HAP-1 (cell line): ENCODE measurements around the gene PEAK1.

Source experiments
- DNase-seq, 2 experiments: peaks; one replicate each; pipeline ENCODE4 v3.0.0-alpha.2; 2016 to 2020; ENCODE audit warnings: low spot score in 2 of 2
- H3K27me3 ChIP-seq: fragments of 250-450 bp; sonication (Bioruptor Pico); 2 replicates; pipeline ENCODE4 v1.5.1; 2020; ENCODE audit warnings: low read depth, mild to moderate bottlenecking, moderate library complexity
- H3K36me3 ChIP-seq: fragments of 250-450 bp; sonication (Bioruptor Pico); replicated peaks from 2 replicates; pipeline ENCODE4 v1.5.1; 2020; ENCODE audit warnings: mild to moderate bottlenecking
- H3K4me1 ChIP-seq: fragments of 250-450 bp; sonication (Bioruptor Pico); 2 replicates; pipeline ENCODE4 v1.5.1; 2020; ENCODE audit warnings: mild to moderate bottlenecking
- H3K4me3 ChIP-seq: fragments of 250-450 bp; sonication (Bioruptor Pico); 2 replicates; pipeline ENCODE4 v1.5.1; 2020; ENCODE audit warnings: mild to moderate bottlenecking, moderate library complexity
- H3K9me3 ChIP-seq: fragments of 250-450 bp; sonication (Bioruptor Pico); 2 replicates; pipeline ENCODE4 v1.5.1; 2020; ENCODE audit warnings: mild to moderate bottlenecking, moderate library complexity
- in situ Hi-C: fragments of 300-500 bp; cut with MboI; formaldehyde crosslinking; loops from 3 replicates; pipeline ENCODE4 v1.14.3; 2020; ENCODE audit warnings: low sequenced_read_pairs, inconsistent platforms, mixed read lengths

PEAK1 gene, protein sequence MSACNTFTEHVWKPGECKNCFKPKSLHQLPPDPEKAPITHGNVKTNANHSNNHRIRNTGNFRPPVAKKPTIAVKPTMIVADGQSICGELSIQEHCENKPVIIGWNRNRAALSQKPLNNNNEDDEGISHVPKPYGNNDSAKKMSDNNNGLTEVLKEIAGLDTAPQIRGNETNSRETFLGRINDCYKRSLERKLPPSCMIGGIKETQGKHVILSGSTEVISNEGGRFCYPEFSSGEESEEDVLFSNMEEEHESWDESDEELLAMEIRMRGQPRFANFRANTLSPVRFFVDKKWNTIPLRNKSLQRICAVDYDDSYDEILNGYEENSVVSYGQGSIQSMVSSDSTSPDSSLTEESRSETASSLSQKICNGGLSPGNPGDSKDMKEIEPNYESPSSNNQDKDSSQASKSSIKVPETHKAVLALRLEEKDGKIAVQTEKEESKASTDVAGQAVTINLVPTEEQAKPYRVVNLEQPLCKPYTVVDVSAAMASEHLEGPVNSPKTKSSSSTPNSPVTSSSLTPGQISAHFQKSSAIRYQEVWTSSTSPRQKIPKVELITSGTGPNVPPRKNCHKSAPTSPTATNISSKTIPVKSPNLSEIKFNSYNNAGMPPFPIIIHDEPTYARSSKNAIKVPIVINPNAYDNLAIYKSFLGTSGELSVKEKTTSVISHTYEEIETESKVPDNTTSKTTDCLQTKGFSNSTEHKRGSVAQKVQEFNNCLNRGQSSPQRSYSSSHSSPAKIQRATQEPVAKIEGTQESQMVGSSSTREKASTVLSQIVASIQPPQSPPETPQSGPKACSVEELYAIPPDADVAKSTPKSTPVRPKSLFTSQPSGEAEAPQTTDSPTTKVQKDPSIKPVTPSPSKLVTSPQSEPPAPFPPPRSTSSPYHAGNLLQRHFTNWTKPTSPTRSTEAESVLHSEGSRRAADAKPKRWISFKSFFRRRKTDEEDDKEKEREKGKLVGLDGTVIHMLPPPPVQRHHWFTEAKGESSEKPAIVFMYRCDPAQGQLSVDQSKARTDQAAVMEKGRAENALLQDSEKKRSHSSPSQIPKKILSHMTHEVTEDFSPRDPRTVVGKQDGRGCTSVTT (N-terminal part only)

DNA sequence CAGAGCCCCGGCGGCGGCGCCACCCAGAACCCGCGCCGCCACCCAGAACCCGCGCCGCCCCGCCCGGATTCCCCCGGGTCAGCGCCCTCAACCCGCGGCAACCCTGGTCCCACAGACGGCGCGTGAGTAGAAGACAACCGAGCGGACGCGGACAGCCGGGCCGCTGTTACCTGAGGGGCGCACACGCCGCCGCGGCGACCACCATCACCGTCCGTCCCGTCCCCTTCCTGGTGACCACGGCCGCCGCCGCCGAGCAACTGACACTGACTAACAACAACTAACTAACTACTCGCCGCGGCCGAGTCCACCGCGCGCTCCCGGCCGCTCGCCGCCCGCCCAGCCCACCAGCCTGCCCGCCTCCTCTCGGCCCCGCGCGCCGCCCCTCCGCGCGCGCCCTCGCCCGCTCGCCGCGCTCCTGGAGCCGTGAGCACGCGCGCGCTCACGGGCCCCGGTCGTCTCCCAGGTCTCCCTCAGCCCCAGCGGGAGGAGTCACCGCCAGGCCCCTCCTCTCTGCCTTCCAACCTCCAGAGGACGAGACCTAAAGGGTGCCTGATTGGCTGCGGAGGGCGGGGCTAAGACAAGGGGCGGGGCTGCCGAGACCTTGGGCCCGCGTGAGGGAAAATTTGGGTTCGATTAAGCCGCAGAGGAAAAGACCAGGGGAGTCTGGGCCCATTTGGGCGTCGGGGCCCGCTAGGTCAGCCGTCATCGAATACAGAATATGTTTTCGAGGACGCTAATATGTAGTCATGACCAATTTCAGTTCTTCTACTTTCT, at the start of gene PEAK1:
Gene PEAK1, minus strand, starts transcription at position 269 of the 774 bp plus-strand sequence. CDS start 238,178 bp downstream, outside the sequence.
- Histone ChIP-seq H3K27me3 (no peaks in the 10 kb centered on the region), H3K4me1 (peaks cover 55% of the 10 kb centered on the region), H3K36me3 (no peaks in the 10 kb centered on the region), H3K9me3 (no peaks in the 10 kb centered on the region), H3K4me3 (peak within 1 kb of the TSS; percentile 70)
- in situ Hi-C loops, result no loop called here
- DNase-seq, result peak; percentile 100

DNA sequence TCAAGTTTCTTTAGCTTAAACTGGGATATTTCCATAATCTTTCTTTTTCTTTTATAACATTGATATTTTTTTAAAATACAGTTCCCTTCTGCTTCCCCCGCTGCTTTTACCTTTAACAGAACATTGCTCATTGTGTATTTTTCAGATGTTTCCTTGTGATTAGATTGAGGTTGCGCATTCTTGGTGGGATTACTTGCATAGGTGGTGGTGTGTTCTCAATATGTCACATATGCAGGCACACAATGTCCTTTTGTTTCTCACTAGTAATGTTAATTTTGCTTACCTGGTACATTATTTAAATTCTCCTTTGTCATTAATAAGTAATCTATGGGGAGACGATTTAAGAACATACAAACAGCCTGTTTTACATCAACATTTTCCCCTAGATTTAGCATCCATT, 49.0 kb upstream of the PEAK1 start:
- in situ Hi-C loops, result no loop called here

DNA sequence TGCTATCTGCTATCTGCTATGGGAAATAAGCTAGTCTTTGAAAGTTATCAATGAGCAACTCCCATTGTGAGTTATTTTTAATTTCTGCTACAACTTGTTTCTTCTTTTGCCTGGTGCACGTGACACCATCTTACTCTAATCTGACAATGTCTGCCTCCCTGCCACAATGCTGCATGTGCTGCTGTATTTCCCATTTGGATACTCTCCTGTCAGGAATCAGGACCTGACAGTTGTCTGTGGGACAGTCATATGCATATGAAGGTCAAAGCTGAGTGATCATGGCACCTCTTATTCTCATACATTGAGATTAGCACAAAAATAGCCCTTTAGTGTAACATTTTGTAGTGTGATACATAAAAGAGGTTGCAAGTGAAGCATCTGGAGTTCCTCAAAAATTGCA, 46.6 kb upstream of the PEAK1 start:
- H3K4me1 ChIP-seq, result peaks cover 34% of the 10 kb centered on the region
- no peaks in the 10 kb centered on the region for H3K9me3 ChIP-seq
- H3K4me3 ChIP-seq, result no peak overlapping the region
- DNase-seq, result peak; percentile 64 to 88
- in situ Hi-C loops, result no loop called here
- H3K36me3 ChIP-seq, result peaks cover 33% of the 10 kb centered on the region
- H3K27me3 ChIP-seq, result no peaks in the 10 kb centered on the region

More for the DNA sequence above, 49.0 kb upstream of the PEAK1 start:
- H3K4me3 ChIP-seq, result no peak overlapping the region
- no peaks in the 10 kb centered on the region for H3K9me3 ChIP-seq
- H3K4me1 ChIP-seq, result peaks cover 34% of the 10 kb centered on the region
- DNase-seq, result peak; percentile 56 to 89
- no peaks in the 10 kb centered on the region for H3K27me3 ChIP-seq
- peaks cover 37% of the 10 kb centered on the region for H3K36me3 ChIP-seq

DNA sequence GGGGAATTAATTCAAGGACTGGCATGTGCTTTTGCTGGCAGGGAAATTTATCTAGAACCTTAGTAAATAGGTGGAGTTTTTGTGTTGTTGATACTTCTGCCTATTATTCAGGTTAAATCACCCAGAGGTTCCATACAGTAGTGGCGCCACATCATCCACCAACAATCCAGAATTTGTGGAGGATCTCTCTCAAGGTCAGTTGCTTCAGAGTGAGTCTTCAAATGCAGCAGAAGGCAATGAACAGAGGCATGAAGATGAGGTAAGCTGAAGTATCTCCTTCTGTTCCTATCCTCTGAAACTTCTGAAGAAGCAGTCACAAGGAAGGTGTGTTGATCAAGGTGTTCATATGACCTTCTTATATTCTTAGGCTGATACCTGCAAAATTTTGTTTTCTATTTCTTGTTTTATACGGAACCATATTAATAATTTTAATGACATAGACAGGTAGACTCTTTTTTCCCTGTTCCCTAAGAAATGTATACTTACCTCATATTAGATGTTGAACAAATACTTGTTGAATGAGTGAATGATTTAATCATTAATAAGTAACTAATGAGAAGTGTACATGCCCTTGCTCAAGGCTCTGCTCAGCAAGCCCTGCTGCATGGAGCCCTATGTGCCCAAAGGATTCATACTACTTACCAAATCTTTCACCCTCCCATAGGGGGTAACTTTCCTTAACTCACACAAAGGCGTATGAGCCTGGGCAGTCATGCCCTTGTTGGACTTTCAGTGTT, 44.4 kb upstream of the PEAK1 start:
- Histone ChIP-seq H3K9me3 (no peaks in the 10 kb centered on the region), H3K27me3 (no peaks in the 10 kb centered on the region), H3K4me3 (no peak overlapping the region), H3K4me1 (peaks cover 32% of the 10 kb centered on the region), H3K36me3 (peaks cover 22% of the 10 kb centered on the region)
- in situ Hi-C loops, result no loop called here
- no peak for DNase-seq

DNA sequence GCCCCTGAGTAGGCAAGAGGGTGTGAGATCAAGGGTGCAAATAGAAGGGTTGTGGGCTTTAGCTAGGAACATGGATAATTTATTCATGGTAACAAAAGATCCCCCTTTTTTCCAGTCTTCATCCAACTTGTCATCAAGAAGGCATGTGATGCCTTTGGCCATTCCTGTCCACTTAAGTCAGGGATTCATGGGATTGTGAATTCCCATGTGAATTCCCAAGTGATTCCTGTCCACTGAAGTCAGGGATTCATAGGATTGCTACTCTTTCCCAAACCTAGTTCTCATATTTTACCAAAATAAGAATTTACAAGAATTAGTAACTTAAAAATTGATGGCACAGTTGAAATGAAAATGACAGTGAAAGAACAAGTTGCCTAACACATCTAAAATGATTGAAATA, 41.6 kb upstream of the PEAK1 start:
- Histone ChIP-seq H3K36me3 (peaks cover 35% of the 10 kb centered on the region), H3K9me3 (no peaks in the 10 kb centered on the region), H3K4me1 (peaks cover 13% of the 10 kb centered on the region), H3K4me3 (no peak overlapping the region), H3K27me3 (no peaks in the 10 kb centered on the region)
- no peak for DNase-seq
- in situ Hi-C loops, result no loop called here

DNA sequence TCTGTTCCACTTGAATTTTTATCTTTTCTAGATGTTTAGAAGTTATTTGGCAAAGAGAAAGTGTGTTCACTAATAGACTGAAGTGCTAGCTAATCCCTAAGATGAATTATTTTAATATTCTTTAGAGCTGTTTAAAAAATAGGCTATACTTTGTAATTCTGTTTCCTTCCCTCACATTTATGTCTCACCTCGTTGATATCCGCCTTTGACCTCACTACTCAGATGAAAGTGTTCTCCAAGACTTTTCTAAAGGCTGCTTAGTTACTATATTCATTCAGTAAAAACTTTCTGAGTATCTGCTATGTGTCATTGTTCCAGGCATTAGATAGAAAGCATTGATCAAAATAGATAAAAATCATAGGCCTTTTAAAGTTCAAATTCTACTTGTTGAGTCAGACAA, 39.1 kb upstream of the PEAK1 start:
- Histone ChIP-seq H3K4me3 (no peak overlapping the region), H3K9me3 (no peaks in the 10 kb centered on the region), H3K4me1 (0 out of 2 replicates have a peak, but pooled peaks cover 9% of the 10 kb centered on the region), H3K27me3 (no peaks in the 10 kb centered on the region), H3K36me3 (peaks cover 32% of the 10 kb centered on the region)
- DNase-seq, result no peak
- in situ Hi-C loops, result no loop called here

DNA sequence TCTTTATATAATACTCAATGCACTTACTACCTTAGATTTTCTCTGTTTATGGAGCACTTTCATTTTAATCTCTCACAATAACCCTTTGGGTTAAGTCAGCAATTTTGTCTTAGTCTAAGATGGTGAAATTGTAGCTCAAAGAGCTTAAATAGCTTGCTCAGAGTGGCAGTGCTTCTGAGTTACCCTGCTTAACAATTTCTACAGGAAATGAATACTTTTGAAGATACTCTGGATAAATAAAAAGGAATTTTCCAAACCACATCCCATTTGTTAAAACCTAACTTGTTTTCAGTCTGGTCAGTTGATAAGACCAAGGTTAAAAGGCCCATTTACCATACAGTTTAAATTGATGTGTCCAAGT, 38.0 kb upstream of the PEAK1 start:
- no peak overlapping the region for H3K4me3 ChIP-seq
- H3K27me3 ChIP-seq, result no peaks in the 10 kb centered on the region
- no peak for DNase-seq
- H3K36me3 ChIP-seq, result peaks cover 21% of the 10 kb centered on the region
- in situ Hi-C loops, result no loop called here
- no peaks in the 10 kb centered on the region for H3K9me3 ChIP-seq
- 0 out of 2 replicates have a peak, but pooled peaks cover 9% of the 10 kb centered on the region for H3K4me1 ChIP-seq

DNA sequence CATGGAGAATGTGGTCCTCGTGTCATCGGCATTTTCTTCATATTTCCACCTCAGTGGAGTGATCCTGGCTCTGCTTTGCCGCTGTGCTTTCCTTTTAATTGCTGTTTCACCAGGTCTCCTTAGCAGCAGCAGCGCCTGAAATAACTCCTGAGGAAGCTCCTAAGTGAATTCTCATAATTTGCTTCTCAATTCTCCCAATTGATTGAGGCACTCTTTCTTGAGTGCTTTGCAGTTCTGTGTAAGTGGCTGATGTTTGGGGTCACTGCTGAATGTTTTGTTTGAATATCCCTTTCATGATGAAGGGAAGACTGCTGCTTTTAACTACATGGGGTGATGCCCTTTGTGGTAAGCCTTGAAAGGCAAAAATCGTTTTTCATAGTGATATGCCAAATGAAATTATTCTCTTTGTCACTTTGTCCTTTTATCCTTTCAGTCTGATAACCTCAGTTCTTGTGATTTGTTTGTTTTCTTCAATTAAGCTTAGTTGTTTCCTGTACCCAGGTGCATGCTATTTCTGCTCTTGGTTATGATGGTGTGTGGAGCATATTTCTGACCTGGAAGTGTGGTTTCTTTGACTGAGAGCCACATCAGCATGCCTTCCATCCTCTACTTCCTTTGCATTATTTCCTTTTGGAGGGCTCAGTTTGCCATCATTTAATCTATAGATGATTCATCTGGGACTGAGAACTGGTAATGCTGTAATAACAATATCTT, 37.4 kb upstream of the PEAK1 start:
- H3K4me3 ChIP-seq, result no peak overlapping the region
- H3K27me3 ChIP-seq, result no peaks in the 10 kb centered on the region
- in situ Hi-C loops, result no loop called here
- no peak for DNase-seq
- peaks cover 21% of the 10 kb centered on the region for H3K36me3 ChIP-seq
- 0 out of 2 replicates have a peak, but pooled peaks cover 9% of the 10 kb centered on the region for H3K4me1 ChIP-seq
- no peaks in the 10 kb centered on the region for H3K9me3 ChIP-seq

DNA sequence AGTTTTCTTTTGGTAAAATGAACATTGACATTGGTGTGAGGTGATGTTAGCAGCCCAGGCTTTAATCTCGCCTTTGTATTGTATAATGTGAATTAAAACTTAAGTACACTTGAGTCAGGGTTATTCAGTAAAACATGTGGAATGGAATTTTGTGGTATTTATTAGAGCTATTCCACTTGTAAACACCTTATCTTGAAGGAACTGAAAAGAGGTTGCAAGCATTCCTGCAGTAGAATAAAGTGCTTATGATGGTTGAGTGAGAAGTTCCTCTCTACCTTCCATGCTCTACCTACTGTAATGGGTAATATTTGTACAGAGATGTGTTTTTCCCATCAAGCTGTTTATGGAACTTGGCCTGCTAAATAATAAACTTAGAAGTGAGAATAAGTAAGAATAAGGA, 36.8 kb upstream of the PEAK1 start:
- H3K9me3 ChIP-seq, result no peaks in the 10 kb centered on the region
- H3K36me3 ChIP-seq, result peaks cover 19% of the 10 kb centered on the region
- in situ Hi-C loops, result no loop called here
- H3K4me1 ChIP-seq, result 0 out of 2 replicates have a peak, but pooled peaks cover 9% of the 10 kb centered on the region
- no peaks in the 10 kb centered on the region for H3K27me3 ChIP-seq
- H3K4me3 ChIP-seq, result no peak overlapping the region
- DNase-seq, result no peak

DNA sequence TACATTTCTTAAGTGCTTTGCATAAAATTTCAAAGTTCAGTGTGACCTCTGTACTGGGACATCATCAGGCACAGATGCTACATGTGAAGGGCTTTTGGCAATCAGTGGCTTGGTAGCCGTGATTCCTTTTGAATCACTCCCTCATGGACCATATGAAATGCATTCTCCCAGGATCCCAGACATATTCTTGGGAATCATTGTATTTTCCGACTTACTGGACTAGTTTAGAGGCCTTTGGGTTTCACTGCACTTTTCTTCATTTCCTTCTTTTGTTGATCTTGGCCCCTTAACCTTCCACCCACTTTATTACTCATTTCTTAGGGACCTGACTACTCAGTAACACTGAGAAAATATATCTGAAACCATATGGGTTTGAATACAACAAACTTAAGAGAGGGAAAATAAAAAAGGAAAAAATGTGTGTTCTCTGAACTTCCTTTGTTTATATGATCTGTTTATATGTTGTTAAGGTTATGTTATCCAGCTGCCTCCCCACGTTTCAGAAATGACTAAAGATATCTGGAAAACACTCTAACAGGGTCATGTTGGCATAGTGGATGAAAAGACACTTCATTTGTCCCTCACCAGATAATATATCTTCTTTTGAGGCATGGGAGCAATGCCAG, 35.9 kb upstream of the PEAK1 start:
- peaks cover 18% of the 10 kb centered on the region for H3K36me3 ChIP-seq
- H3K9me3 ChIP-seq, result no peaks in the 10 kb centered on the region
- in situ Hi-C loops, result no loop called here
- DNase-seq, result no peak
- H3K4me1 ChIP-seq, result 0 out of 2 replicates have a peak, but pooled peaks cover 9% of the 10 kb centered on the region
- no peak overlapping the region for H3K4me3 ChIP-seq
- no peaks in the 10 kb centered on the region for H3K27me3 ChIP-seq

DNA sequence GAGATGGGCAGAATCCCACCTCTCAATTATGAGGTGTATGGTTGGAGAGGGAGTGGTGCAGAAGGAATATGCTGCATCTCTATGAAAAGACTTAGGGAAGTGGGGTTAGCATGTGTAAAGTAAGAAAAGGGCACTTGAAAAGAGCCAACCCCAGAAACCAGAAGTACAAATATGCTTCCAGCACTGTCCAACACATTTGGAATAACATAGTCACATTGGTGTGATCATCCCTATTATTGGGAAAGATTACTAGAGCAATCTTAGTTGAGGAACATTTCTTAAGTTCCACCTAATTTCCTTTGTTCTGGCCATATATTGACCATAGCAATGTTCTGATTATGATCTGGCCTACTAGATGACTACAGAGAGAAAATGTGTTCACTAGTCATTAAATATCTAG, 35.0 kb upstream of the PEAK1 start:
- Histone ChIP-seq H3K36me3 (peaks cover 18% of the 10 kb centered on the region), H3K9me3 (no peaks in the 10 kb centered on the region), H3K4me3 (no peak overlapping the region), H3K27me3 (no peaks in the 10 kb centered on the region), H3K4me1 (0 out of 2 replicates have a peak, but pooled peaks cover 9% of the 10 kb centered on the region)
- DNase-seq, result no peak
- in situ Hi-C loops, result no loop called here

DNA sequence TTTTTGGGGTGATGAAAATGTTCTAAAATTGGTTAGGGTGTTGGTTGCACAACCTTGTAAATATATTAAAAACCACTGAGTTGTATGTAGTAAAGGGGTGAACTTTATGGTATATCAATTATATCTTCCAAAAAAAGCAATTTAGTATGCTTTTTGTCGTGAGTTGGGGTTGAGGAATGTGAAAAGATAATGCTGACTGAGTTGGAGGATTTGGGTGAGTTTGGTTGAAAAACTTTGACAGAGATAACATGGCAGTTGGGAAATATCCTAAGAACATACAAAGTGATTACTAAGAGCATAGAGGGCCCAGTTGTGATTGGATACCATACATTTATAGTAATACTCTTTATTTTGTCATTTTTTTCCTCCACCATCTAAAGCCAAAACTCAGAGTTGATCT, 34.4 kb upstream of the PEAK1 start:
- no peaks in the 10 kb centered on the region for H3K9me3 ChIP-seq
- H3K4me1 ChIP-seq, result 0 out of 2 replicates have a peak, but pooled peaks cover 9% of the 10 kb centered on the region
- H3K36me3 ChIP-seq, result peaks cover 13% of the 10 kb centered on the region
- DNase-seq, result no peak
- H3K27me3 ChIP-seq, result no peaks in the 10 kb centered on the region
- in situ Hi-C loops, result no loop called here
- H3K4me3 ChIP-seq, result no peak overlapping the region
